ENCODE measurements around the gene OR10H3.
"Not testable (repeated sequence)": the region's sequence is repeated elsewhere in the genome, so short reads cannot be mapped to it uniquely, and the experiment has no call there.

The OR10H3 gene

GRCh38 chr19:15758379-15758778 lies 20.6 kb downstream of the OR10H3 start:
- no peak overlapping the region for H3K4me3 Mint-ChIP-seq
- H3K27me3 Mint-ChIP-seq, result peaks cover 78% of the 10 kb centered on the region
- no peaks in the 10 kb centered on the region for H3K4me1 Mint-ChIP-seq (ENCODE audit: low read depth)
- H3K36me3 Mint-ChIP-seq (ENCODE audit: low read depth), result no peaks in the 10 kb centered on the region
- H3K9me3 Mint-ChIP-seq, result no peaks in the 10 kb centered on the region
- no peak overlapping the region for H3K27ac Mint-ChIP-seq

DNA sequence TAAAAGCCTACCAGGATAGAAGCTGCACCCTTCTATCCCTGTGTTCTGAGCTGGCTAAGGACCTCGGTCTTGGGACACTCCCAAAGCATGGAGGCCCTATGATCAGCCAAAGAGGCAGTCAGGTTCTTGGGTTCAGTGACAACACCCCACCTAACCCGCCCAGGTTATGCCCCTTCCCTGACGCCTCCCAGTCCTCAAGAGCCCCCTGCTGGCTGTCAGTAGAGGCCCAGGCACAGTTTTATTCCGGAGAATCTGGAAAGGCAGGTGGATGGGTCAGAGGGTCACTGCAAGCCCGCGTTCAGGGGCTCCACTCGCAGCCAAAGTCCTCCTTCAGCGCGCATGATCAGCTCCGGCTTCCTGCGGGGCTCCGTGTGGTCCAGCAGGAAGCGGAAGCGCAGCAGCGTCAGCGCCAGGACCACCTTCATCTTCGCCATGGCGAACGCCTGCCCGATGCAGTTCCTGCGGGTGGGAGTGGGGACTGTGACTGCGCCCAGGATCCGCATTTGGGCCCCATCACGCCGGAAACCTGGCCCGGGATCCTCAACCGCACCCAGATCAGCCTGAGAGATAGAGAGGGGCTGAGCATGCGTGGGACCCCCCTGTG lies 22.3 kb downstream of the OR10H3 start:
- no peaks in the 10 kb centered on the region for H3K36me3 Mint-ChIP-seq (ENCODE audit: low read depth)
- H3K27ac Mint-ChIP-seq, result no peak overlapping the region
- no peaks in the 10 kb centered on the region for H3K9me3 Mint-ChIP-seq
- no peaks in the 10 kb centered on the region for H3K4me1 Mint-ChIP-seq (ENCODE audit: low read depth)
- H3K27me3 Mint-ChIP-seq, result peaks cover 66% of the 10 kb centered on the region
- peak overlapping the region; percentile 55 for H3K4me3 Mint-ChIP-seq

GRCh38 chr19:15769586-15769985 lies 31.8 kb downstream of the OR10H3 start:
- H3K9me3 Mint-ChIP-seq, result no peaks in the 10 kb centered on the region
- no peaks in the 10 kb centered on the region for H3K36me3 Mint-ChIP-seq (ENCODE audit: low read depth)
- no peak overlapping the region for H3K4me3 Mint-ChIP-seq
- no peaks in the 10 kb centered on the region for H3K4me1 Mint-ChIP-seq (ENCODE audit: low read depth)
- H3K27me3 Mint-ChIP-seq, result peaks cover 31% of the 10 kb centered on the region
- no peak overlapping the region for H3K27ac Mint-ChIP-seq

- H3K27me3 Mint-ChIP-seq, result peaks cover 25% of the 10 kb centered on the region
- not testable (repeated sequence) for H3K4me1 Mint-ChIP-seq (ENCODE audit: low read depth); H3K9me3 Mint-ChIP-seq; H3K27ac Mint-ChIP-seq; H3K4me3 Mint-ChIP-seq; H3K36me3 Mint-ChIP-seq (ENCODE audit: low read depth)
Observed at GRCh38 chr19:15774159-15774558, 36.4 kb downstream of the OR10H3 start.

GRCh38 chr19:15775249-15775648 lies 37.5 kb downstream of the OR10H3 start:
- Mint-ChIP-seq H3K27ac (no peak overlapping the region), H3K4me3 (no peak overlapping the region), H3K27me3 (peaks cover 17% of the 10 kb centered on the region), H3K36me3 (ENCODE audit: low read depth) (no peaks in the 10 kb centered on the region), H3K4me1 (ENCODE audit: low read depth) (no peaks in the 10 kb centered on the region), H3K9me3 (no peaks in the 10 kb centered on the region)

GRCh38 chr19:15776264-15776663 lies 38.5 kb downstream of the OR10H3 start:
- no peaks in the 10 kb centered on the region for H3K4me1 Mint-ChIP-seq (ENCODE audit: low read depth)
- H3K9me3 Mint-ChIP-seq, result no peaks in the 10 kb centered on the region
- peaks cover 10% of the 10 kb centered on the region for H3K27me3 Mint-ChIP-seq
- no peaks in the 10 kb centered on the region for H3K36me3 Mint-ChIP-seq (ENCODE audit: low read depth)
- no peak overlapping the region for H3K27ac Mint-ChIP-seq
- no peak overlapping the region for H3K4me3 Mint-ChIP-seq

DNA sequence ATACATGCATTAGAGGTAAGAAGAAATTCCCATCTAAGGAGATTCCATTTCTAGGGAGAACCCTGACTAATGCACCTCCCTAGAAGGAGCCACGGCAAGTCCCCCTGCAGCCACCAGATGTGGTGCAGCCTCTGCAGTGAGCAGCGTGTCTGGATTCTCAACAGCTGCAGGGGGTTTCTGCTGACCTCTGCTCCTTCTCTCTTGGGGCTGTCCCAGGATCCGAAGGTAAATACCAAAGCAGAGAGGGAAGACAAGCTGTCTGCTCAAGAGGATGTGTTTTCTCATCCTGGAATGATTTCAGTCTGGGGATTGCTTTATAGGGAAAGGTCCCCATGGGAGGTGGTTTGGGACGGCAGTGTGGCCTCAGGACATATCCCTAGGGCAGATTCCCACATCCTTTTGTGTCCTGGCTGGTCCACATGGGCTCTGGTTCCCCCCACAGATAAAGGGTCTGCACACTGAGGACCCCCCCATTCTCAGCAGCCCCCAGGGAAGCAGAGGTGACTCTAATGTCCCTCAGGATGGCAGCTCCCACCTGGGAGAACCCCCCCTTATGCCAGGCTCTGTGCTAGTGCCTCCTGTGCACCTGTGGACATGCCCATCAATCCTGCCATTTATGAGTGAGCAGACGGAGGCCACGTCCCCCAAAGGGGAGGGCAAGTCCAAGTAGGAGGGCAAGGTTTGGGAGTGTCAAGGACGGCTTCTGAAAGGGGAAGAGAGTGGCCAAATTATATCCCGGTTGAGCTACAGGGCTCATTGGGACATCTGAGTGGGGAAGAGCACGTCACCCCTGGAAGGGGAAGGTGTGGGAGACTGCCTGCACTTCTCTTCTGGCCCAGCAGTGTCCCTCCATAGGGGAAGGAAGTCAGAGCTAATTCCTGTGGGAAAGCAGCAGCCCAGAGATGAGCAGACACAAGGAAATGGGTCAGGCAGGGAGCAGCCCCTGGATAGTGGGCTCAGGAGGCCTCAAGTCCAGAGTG lies 39.5 kb downstream of the OR10H3 start:
- no peak overlapping the region for H3K27ac Mint-ChIP-seq

DNA sequence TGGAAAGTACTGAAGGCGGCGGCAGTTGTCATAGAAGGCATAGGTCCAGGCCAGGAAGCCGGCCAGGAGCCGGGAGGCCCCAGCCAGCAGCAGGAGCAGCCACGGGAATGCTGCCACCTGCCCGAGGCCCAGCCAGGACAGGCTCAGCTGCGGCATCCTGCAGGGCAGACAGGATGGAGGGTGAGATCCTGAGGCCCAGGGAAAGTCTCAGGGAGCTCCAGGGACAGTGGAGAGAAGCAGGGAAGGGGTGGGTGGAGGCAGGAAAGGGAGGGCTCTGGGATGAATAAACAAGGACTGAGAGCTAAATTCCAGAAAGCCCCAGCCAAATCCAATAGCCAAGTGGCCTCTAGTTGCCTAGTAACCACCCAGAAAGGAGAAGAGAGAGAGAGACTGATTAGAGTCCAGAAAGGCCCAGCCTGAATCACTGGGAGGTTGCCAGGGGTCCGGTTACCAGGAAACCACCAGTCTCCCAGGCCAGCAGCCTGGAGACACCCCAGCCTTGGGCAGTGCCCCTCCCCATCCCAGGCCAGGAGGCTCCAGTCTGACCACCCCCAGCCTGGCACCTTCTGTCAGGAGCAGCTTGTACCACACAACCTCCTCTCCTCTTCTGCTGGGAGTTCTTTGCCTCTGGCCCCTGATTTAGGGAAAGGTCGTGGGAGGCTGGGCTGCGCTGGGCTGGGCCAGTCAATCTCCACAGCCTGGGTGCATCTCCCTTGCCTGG lies 42.1 kb downstream of the OR10H3 start:
- Mint-ChIP-seq H3K4me1 (ENCODE audit: low read depth) (no peaks in the 10 kb centered on the region), H3K27me3 (peaks cover 3% of the 10 kb centered on the region), H3K36me3 (ENCODE audit: low read depth) (no peaks in the 10 kb centered on the region), H3K9me3 (no peaks in the 10 kb centered on the region), H3K4me3 (no peak overlapping the region), H3K27ac (no peak overlapping the region)

More for the DNA sequence above, 39.5 kb downstream of the OR10H3 start:
- no peaks in the 10 kb centered on the region for H3K4me1 Mint-ChIP-seq (ENCODE audit: low read depth)
- H3K9me3 Mint-ChIP-seq, result no peaks in the 10 kb centered on the region
- H3K36me3 Mint-ChIP-seq (ENCODE audit: low read depth), result no peaks in the 10 kb centered on the region
- H3K4me3 Mint-ChIP-seq, result no peak overlapping the region
- peaks cover 10% of the 10 kb centered on the region for H3K27me3 Mint-ChIP-seq

- no peaks in the 10 kb centered on the region for H3K4me1 Mint-ChIP-seq (ENCODE audit: low read depth)
- H3K9me3 Mint-ChIP-seq, result no peaks in the 10 kb centered on the region
- H3K4me3 Mint-ChIP-seq, result no peak overlapping the region
- no peaks in the 10 kb centered on the region for H3K36me3 Mint-ChIP-seq (ENCODE audit: low read depth)
- no peaks in the 10 kb centered on the region for H3K27me3 Mint-ChIP-seq
- H3K27ac Mint-ChIP-seq, result no peak overlapping the region
Observed at GRCh38 chr19:15780610-15781418, 43.0 kb downstream of the OR10H3 start.

- no peak overlapping the region for H3K27ac Mint-ChIP-seq
- no peaks in the 10 kb centered on the region for H3K27me3 Mint-ChIP-seq
- H3K4me3 Mint-ChIP-seq, result no peak overlapping the region
Observed at GRCh38 chr19:15781661-15782060, 43.9 kb downstream of the OR10H3 start.

GRCh38 chr19:15782211-15782610 lies 44.4 kb downstream of the OR10H3 start:
- H3K27ac Mint-ChIP-seq, result no peak overlapping the region
- peaks cover 2% of the 10 kb centered on the region for H3K27me3 Mint-ChIP-seq
- H3K36me3 Mint-ChIP-seq (ENCODE audit: low read depth), result no peaks in the 10 kb centered on the region
- no peak overlapping the region for H3K4me3 Mint-ChIP-seq
- no peaks in the 10 kb centered on the region for H3K9me3 Mint-ChIP-seq
- no peaks in the 10 kb centered on the region for H3K4me1 Mint-ChIP-seq (ENCODE audit: low read depth)

More at GRCh38 chr19:15781661-15782060, 43.9 kb downstream of the OR10H3 start:
- Mint-ChIP-seq H3K9me3 (no peaks in the 10 kb centered on the region), H3K36me3 (ENCODE audit: low read depth) (no peaks in the 10 kb centered on the region), H3K4me1 (ENCODE audit: low read depth) (no peaks in the 10 kb centered on the region)

DNA sequence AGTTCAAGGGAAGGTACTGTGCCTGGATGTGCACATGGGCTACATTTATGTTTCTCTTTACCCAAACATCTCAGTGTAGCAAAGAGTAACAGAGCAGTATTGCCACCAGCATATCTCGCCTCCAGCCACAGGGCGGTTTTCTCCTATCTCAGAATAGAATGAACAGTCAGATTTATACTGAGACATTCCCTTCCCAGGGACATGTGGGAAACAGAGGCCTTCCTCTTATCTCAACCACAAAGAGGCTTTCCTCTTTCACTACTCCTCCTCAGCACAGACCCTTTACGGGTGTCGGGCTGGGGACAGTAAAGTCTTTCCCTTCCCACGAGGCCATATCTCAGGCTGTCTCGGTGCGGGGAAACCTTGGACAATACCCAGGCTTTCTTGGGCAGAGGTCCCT lies 45.1 kb downstream of the OR10H3 start:
- H3K27ac Mint-ChIP-seq; H3K9me3 Mint-ChIP-seq; H3K36me3 Mint-ChIP-seq (ENCODE audit: low read depth); H3K27me3 Mint-ChIP-seq; H3K4me3 Mint-ChIP-seq; H3K4me1 Mint-ChIP-seq (ENCODE audit: low read depth): not testable (repeated sequence)

DNA sequence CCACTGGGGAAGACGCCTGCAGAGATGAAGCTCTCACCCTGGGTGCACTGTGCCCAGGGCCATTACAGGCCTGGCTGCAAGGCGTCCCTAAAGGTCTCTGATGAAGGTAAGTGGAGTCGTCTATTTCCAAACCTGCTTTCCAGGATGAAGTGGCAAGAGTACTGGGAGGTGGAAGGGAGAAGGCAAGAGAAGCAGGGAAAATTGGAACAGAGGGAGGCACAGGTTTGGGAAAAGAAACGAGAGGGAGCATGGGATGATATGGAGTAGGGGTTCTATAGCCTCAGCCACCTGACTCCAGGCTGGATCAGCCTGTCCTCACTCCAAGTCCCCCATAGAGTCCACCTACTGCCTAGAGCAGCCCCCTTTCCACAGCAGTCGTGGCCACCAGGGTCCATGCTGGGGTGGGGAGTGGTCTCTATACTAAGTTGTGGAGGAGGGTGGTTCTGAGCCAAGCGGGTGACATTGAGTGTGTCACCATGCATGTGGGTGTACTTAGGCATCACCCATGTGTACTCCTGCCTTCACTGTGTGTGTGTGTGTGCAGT lies 49.9 kb downstream of the OR10H3 start, which contains the start of gene OR10H5:
Gene OR10H5 (plus strand): TSS at position 51 of the 545 bp plus-strand sequence. CDS start 6,388 bp downstream, outside the sequence.
- Mint-ChIP-seq H3K9me3 (no peaks in the 10 kb centered on the region), H3K27me3 (peaks cover 13% of the 10 kb centered on the region), H3K36me3 (ENCODE audit: low read depth) (no peaks in the 10 kb centered on the region), H3K4me1 (ENCODE audit: low read depth) (no peaks in the 10 kb centered on the region), H3K27ac (peak within 1 kb of the TSS; percentile 12), H3K4me3 (no peak within 1 kb of the TSS)

- H3K4me1 Mint-ChIP-seq (ENCODE audit: low read depth), result no peaks in the 10 kb centered on the region
- no peaks in the 10 kb centered on the region for H3K9me3 Mint-ChIP-seq
- H3K27ac Mint-ChIP-seq, result no peak overlapping the region
- H3K4me3 Mint-ChIP-seq, result no peak overlapping the region
- H3K36me3 Mint-ChIP-seq (ENCODE audit: low read depth), result no peaks in the 10 kb centered on the region
- H3K27me3 Mint-ChIP-seq, result peaks cover 13% of the 10 kb centered on the region
Observed at GRCh38 chr19:15788594-15789270, 50.9 kb downstream of the OR10H3 start.
